AG08396 (cell line): ENCODE data around the gene FIG4.
"Not testable (repeated sequence)": the region's sequence is repeated elsewhere in the genome, so short reads cannot be mapped to it uniquely, and the experiment has no call there.

Experiments
- DNase-seq: peaks from one replicate; pipeline ENCODE4 v3.0.0; 2012; ENCODE audit warnings: low spot score, mixed read lengths

The FIG4 gene

DNA sequence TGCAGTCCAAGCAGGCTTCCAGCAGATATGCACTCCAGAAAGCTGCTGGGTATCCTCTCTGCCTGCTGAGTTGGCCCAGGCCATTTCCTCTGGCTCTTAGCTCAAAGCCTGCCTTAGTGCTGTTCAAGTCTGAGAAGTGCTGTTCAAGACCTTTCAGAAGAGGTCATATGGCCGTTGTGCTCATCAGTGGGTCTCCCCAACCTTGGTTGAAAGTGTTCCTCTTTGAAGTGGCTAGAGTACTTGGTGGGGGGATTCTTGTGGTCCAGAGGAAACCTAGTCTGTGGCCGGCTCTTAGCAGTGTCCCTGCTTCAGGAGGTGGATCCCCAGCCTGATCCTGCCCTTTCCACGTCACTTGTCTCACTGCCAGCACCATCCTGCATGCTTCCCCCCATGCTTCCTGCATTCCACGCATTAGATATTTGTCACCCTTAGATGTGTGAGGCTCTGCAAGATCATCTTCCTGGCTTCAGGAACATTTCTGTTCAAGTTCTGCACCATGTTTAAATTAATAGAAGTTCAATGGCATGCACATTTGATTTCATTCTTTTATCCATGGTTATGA is 105.0 kb downstream of the FIG4 start:
- no peak for DNase-seq

DNA sequence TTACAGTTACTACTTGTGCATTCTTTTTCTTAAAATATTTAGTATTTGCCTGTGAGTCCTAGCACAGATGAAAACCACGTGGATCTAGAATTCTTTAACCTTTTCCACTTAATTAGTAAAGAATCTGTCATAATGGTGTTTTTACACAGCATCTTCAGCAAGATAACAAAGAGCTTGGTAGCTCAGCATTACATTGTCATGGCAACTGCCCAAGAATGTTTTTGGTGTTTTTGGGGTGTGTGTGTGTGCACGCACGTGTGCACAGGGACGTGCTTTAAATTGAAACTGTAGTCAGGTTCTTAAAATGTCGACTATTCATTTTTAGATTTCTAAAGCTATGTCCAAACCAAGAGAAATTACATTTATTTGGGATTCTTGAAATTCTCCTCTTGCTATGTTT is 108.0 kb downstream of the FIG4 start:
- no peak for DNase-seq

DNA sequence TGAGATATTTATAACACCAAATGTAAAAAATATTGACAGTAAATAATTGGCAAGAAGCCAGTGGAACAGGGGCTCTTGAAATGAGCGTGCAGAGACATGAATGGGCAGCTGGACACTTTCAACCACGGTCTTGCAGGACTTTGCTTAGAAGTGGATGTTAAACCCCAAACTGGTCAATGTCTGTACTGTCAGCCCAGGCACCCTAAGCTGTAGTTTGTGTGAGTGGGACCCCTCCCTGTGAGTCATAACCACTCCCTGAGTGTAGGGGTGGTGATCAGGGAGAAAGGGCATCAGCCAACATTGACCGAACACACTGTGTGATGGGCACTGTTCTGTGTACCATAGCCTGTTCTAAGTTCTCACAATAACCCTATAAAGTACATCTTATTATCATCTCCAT is 108.6 kb downstream of the FIG4 start:
- no peak for DNase-seq

DNA sequence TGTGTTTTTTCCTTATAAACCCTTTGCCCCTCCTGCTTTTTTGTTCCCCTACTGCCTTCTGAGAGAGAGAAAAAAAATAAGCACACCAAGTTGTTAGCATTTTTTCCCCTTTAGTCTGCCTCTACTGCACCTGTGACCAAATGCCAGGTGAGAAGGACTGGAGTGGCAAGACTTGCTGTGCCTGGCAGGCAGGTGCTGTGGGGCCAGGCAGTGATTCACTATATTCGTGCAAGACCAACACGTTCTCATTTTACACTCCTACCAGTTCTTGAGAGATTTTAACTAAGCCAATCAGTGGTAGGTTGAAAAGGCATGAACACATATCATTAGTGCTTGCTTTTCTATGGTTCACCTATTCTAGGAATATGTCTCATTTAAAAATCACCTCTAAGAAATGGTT is 109.7 kb downstream of the FIG4 start:
- no peak for DNase-seq

DNA sequence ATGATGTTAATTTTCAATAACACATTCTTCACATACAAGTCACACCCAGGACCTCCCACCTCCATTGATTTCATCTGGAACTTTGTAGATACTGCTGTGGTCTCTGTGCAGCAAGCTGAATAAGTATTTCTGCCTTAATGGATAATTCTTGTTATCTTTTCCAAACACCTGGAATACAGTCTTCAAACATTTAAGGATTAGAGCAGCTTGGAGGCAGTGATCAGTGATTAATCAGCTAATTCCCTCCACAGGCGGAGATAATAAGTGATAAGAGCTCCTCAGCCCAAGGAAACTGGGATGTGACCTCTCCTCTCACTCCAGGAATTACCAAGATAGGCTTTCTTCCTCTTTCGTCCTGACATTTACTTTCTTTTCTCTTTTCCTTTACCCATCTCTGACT is 110.7 kb downstream of the FIG4 start:
- DNase-seq = no peak

DNA sequence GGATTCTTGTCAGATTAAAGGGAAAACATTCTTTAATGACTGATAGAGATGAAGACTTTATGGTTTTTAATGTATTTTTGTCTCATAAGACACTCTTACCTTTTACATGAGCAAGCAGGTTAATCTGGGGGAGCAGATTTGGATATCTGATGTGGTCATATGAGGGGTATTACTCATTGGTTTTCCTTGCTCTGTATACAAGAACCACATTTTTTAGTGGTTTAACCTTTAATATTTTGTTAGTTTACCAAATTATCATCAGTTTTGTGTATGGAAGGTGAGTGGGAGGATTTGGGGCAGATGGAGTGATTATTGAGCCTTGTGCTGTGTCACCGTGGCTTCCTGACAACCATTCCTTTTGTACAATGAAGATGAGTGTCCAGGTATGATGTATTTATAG is 112.9 kb downstream of the FIG4 start:
- no peak for DNase-seq

DNA sequence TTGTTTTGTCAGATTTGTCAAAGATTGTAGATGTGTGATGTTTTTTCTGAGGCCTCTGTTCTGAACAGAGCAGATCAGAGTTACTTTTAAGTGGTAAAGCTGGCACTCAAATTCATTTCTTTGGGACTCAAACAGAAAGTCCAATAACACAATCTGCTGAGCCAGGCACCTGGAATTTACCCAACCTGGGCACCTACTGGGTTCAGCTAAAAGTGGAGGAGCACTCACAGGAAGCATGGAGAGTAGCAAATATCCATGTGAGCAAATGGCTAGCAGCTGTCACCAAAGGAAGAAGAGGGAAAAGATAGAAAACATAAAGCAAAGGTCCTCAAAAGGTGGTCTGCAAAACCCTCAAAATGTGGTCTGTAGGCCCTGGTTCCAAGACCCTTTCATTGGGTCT is 116.8 kb downstream of the FIG4 start:
- DNase-seq = no peak

DNA sequence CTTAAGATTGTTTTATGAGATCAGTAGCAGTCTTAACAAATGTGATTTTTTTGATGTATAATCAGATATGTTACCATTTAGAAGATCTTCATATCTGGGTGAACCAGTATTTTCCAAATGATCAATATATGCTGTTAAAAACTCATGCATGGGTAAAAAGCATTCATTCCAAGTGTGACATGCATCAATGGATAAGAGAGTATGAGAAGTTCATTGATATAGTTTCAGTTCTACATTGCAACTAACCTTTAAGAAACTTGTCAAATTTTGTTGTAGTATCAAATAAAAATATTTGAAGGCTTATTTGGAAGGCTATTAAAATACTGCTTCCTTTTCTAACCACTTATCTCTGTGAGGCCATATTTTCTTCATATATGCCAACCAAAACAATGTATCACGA is 117.7 kb downstream of the FIG4 start:
- DNase-seq = no peak

DNA sequence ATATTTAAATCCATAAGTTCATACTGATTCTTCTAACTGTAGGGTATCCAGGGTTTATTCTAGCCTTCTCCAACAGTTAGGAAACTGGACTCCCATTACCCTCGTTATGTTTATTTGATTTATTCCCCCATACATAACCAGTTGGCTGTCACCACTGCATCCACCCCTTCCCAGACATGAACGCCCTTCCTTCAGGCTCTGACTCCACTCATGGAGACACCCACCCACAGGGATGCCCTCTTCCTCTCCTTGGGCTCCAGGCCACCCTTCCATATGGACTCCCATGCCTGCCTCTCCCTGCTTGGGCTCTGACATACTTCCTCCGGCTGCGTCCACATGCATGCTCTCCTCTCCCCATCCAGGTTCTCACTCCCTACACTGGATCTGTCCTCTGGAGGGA is 124.0 kb downstream of the FIG4 start:
- no peak for DNase-seq

DNA sequence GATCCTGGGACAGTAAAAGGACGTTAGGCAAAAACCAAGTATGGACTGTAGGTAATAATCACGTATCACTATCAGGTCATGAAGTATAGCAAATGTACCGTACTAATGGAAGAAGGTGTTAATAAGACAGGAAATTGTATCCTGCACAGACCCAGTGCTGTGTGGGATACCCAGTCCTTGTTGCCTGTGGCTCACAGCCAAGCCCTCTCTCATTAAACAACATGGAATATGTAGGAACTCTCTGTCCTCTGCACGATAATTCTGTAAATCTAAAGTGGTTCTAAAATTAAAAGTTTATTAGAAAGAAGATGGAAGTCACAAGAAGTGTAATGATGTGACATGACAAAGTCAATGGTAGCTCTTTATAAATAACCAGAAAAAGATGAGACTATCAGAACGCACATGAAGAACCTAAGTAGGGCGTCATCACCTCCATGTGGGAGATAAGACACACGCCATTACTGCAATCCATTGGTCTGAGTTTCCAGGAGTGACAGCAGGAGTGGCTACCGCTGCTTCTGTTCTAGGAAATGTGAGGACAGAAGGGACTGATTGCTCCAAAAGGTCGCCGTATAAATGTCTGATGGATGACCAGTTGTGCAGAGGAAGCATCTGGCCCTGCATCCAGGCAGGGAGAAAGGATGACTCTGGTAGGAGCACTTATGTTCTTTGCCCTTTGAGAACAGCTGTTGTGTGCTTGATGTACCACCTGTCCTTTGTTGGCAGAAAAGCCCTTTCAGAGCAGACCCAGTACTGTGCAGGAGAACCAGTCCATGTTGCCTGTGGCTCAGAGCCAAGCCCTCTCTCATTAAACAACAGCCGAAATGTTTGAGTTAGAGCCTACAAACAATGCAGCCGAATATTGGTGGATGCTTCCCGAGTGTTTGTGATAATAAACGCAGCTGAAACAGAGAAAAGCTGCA is 125.6 kb downstream of the FIG4 start:
- no peak for DNase-seq

DNA sequence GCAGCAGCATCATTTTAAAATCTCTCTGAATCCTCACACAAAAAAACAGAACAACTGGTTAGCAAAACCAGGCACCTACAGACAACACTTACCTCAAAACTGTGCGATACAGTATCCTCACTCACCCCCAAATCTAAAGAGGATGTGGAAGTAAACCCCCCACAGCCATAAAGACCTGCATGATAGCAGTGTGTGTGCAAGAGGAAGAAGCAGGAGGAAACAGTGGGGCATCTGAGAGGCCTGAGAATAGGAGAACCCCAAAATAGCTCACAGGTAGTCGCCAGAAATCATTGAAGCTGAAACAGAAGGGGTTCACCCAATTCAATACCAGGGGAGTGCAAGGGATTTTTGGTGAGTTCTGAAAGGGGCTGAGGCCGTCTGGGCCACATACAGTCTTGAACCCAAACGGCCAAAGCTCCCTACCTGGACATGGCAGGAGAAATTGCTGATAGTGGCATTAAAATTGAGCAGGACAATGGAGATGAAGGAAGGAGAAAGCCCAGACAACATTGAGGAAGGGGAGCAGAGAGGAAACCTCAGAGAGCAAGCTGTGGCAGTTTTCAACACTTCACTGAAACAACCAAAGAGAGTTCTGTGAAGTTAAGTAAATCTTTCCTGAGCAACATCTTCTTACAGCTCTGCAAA is 129.7 kb downstream of the FIG4 start:
- no peak for DNase-seq

DNA sequence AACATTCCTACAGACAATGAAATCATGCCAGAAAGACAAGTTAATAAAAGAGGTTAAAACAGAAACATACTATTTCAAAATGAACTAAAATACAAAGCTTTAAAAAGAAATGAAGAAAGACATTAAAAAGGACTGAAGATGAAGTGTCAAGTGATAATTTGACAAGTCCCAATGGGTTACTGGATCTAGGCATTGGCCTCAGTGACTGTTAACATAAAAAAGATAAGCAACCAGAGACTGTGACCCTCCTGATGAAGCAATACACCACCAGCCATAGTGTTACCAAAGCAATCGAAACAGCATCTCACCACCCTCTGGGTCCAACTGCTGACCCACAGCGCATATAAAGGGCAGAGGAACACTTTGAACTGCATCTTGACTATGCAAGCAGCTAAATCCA is 130.3 kb downstream of the FIG4 start:
- DNase-seq = no peak

DNA sequence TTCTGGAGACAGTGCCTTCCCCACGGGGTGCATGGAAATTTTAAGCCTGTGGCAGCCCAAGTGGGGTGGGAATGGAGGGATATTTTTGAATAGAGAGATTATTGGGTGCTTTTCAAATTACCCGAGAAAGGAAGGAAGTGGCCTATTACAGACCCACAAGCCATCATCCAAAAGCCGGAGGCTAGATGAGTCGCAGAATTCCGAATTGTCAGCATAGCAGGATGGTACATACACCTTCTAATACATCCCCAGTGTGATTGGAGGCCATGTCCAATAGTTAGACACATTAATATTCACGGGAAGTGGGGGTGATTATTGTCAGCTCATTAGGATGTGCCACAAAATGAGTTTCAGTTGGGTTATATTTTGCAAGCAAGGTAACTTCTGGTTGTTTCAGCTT is 133.0 kb downstream of the FIG4 start:
- DNase-seq = no peak

DNA sequence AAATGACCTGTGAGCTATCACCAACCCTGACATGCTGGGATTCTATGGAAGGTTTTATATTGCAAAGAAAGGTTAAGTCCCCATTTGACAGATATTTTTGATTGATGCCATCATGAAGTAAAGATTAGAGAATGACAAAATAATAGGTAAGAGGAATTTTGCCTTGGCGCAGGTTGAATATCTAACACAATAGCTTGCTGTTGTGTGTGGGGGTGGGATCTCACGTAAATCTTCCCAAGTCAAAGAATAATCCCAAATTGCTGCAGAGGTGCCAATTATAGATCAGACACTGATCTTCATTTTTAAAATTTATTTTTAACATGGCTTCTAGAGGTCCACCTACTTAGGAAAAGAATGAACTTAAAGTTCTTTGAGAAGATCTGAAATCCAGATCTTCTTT is 135.5 kb downstream of the FIG4 start:
- DNase-seq = no peak

DNA sequence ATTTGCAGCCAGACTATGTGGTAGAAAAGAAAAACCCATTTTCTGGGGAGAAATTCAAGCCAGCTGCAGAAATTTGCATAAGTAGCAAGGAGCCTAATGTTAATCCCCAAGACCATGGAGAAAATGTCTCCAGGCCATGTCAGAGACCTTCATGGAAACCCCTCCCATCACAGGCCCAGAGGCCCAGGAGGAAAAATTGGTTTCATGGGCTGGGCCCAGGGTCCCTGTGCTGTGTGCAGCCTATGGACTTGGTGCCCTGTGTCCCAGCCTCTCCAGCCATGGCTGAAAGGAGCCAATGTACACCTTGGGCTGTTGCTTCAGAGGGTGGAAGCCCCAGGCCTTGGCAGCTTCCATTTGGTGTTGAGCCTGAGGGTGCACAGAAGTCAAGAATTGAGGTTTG is 140.3 kb downstream of the FIG4 start:
- not testable (repeated sequence) for DNase-seq

DNA sequence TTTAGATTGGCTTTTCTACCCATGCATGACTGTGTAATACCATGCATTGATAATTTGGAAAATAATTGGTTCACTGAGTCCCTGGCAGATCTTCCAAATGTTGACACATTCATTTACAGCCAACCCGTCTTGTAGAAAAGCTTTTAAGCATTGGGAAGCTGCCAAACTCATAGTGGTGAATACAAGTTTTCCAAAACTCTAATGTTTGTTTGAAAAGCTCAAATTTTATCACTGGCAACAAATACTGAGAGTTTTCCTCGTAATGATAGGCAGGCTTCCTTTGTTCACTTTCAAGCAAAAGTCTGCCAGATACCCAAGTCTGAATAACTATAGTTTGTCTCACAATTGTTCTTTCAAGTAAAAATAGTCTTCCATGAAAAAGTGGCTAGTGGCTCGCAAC is 143.0 kb downstream of the FIG4 start:
- no peak for DNase-seq

DNA sequence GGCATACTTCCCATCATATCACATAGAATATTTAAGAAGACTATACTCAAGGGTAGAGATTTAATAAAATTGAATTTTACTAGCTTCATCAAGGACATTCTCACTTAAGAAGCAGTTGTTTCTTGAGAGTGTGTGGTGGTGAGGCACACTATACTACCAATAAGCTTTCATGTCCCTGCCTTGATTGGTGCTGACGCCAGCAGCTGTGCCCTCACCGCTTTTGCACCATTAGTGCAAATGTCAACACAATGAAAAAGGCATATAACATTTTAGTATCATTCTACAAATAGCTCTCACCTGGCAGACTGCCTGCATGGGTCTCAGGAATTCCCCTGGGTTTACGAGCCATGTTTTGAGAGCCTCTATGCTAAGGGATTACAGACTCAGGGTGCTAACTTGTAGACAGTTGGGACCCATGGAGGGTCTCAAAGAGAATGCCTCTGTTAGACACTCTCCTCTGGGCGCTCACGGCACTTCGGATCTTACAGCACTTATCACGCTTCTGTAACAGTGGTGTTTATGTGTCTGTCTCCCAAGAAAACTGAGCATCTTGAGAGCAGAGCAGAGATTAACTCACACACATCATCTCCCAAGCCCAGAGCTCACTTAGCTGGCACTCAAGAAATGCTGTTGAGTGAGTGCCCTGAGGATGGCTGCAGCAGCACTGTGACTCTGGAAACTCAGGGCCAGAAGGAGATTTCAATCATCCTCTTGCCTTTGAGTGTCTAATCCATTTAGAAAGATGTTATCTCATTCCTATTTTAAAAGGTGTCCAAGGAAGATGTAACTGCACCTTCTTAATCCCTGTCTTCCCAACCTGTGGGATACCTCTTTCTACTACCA is 143.7 kb downstream of the FIG4 start:
- no peak for DNase-seq

DNA sequence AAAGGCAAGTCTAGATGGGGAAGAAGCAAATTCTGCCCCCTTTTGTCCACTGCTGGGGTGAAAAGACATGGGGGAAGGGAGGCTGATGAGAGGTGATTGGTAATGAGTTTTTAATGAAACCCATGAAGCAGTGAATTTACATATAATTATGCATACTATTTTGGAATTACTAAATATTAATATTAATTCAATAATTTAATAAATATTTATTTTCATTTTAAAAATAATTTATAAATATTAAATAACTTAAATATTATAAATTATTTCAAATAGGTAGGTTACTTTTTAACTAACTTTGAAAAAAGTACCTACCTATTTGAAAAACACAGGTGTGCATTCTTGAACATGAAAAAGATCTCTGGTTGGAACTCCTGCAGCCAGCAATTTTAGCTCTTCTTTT is 148.9 kb downstream of the FIG4 start:
- no peak for DNase-seq

DNA sequence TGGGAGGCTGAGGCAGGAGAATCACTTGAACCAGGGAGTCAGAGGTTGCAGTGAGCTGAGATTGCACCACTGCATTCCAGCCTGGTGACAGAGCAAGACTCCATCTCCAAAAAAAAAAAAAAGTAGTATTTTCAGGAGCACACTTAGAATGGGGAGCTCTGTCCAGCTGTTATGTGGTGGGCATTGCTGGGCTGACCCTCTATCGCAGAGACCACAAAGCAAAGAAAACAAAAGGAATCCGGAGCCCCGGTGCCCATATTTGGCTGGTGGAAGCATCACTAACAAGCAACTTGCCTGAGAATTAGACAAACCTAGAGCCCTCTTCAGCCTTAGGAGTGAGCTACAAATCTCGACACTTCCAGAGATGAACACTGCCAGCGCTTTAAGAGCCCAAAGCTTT is 149.7 kb downstream of the FIG4 start:
- no peak for DNase-seq

DNA sequence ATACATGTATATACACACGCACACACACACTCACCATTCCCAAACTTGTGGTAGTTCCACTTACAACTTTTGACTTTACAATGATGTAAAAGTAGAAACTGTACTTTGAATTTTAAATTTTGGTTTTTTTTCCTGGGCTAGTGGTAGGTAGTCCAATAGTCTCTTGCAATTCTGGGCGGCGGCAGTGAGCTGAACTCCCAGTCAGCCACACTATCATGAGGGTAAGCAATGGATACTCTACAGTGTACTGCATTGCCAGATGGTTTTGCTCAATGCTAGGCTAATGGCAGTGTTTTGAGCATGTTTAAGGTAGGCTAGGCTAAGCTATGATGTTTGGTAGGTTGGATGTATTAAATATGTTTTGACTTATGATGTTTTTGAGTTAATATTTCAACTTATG is 150.8 kb downstream of the FIG4 start:
- DNase-seq = no peak

DNA sequence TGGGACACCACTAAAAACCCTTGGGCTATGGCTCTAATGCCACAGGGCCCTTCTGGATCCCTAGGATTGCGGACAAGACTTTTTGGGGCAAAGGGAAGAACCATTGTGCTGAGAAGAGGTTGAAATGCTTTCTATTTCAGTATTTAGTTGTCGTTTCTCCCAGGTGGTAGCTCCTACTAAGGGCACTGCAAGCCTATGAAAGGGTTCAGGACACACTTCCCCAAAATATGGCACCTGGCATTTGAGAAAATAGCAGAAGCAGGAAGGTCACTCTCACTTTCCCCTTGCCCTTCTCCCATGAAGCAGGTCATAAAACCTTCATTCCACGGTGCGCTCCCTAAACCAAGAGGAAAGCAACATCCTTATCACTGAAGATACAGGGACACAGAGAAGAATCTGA is 161.6 kb downstream of the FIG4 start:
- no peak for DNase-seq

DNA sequence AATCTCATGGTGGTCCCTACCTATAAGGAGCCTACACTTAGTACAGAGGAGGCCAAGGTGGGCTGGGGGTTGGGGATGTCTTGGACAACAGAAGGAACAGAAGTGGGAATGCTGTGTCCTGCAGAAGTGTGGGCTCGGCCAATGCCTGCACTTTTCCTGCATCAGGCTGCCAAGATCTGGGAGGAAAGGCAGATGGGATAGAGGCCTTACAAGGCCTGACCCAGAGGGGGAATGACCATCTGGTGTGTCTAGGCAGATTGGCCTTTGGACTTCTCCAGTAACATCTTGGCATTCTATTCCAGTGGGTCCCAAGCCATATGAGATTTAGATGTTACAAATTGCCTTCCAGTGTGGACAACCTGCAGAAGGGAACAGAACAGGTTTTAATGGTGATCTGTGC is 162.3 kb downstream of the FIG4 start:
- no peak for DNase-seq

DNA sequence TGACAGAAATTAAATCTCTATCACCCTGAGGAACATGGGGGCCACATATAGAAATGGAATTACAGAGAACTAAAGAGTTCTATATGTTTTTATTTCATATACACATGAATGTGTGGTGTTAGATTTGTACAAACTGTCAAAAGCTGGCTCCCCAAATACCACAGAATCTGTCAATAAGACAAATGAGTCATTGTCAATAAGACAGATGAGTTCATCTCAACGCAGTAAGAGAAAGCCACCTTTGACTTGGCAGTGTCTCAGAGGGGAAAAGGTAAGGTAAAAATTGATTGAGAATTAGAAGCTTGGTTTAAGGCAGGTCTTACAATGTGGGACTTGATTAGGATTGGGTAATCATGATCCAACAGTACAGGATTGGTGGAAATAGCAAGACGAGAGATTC is 162.9 kb downstream of the FIG4 start:
- no peak for DNase-seq
